Measurements from ENCODE around the gene INTS1.

The INTS1 gene

DNA sequence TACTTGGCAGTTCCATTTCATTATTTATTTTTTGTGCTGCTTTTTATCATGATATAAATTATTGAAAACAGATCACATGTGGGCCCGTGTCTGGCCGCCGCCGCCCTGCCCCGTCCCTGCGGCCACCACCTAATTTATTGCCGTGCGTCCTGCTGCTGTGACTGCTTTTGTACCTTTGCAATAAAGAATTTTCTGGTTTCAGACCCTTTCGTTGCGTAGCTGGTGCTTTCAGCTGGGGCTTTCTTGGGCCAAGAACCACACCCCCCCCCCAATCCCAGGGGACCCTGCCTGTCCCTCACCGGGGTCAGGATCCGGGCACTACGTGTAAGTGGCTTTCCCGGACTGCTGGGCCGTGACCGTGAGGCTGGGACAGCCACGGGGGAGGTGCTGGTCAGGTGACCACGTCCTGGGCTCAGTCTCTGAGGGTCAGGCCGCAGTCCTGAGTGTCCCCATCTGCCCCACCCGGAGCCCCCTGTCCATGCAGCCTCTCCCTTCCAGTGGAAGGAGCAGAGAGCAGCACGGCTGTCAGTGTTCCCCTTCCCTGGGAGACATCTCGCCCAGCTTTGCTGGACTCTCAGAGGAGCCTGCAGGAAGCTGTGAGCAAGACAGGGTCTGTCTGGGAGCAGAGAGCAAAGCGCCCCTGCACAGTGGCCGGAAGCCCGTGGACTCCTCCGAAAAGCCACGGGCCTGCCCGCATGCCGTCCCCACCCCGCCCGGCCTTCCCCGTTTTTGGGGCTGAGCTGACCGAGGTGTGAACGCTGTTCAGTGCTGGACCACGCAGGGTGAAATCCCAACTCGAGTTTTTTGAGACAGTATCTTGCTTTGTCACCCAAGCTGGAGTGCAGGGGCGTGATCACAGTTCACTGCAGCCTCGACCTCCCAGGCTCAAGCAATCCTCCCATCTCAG, 38.9 kb upstream of the INTS1 start:
- no peak for DNase-seq

DNA sequence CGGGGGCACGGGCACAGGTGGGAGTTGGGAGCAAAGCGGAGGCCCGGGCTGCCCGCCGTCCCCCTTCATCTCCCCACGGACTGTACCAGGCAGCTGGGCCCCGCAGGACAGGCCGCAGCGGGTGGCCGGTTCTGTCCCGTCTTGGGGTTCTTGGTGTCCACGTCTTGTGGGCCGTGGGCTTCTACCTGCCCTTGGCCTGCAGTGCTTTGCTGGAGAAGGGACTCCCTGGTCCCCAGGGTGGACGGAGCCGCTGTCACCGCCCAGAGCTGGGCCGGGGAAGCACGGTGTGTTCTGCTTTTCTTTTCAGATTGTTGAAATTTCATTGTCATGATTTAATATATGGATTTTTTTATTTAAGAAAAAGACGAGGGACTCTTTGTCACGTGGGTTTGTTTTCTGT, 38.1 kb upstream of the INTS1 start:
- DNase-seq, result no peak

DNA sequence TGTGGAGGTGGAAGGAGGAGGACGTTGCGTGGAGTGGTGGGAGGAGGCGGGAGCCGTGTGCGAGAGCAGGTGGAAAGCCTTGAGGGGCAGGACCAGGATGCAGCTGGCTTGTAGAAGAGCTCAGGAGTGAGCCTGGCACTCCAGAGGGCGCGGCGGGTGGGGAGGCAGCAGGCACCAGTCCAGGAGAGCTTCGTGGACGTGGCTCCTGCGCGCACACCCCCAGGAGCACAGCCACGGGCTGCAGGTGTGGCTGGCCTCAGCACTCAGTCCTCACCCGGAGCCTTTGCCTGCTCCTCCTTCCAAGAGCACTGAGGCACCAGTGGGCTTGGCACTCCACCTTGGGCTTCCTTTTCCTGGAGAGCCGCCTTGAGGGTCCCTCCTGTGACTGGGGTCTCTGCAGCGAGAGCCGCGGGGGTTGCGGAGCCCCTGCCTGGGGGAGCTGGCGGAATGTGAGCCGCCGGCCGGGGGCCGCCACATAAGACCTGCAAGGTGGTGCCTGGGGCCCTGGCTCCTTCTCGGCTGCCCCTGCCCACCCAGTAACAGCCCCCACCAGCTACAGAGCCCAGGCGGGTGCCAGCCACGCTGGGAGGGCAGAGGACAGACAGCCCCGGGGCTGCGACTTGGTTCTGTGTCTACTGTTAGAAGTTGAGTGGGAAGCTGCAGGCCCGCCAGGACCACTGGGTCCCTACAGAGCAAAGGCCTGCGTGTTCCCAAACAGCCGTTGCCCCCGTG, 37.4 kb upstream of the INTS1 start:
- DNase-seq, result no peak

DNA sequence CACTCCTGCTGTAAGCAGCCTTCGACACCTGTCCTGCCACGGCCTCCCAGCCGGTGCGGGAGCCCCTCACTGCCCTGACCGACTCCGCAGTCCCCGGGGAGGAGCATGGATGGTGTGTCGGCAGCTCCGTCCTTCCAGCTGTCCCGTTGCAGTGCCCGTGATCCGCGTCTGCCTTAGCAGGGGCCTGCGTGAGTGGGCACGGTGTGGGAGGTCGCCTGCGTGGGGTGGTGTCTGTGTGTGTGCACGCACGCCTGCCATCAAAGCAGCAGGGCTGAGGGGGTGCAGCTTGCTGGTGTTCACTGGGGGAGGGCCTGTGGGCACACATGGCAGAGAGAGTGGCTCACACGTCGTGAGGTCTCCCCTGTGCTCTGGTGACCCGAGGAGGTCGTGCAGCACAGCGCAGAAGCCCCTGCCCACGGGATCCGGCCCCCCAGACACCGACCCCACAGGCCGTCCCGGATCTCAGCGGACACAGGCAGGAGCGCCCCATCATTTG, 36.6 kb upstream of the INTS1 start:
- no peak for DNase-seq

DNA sequence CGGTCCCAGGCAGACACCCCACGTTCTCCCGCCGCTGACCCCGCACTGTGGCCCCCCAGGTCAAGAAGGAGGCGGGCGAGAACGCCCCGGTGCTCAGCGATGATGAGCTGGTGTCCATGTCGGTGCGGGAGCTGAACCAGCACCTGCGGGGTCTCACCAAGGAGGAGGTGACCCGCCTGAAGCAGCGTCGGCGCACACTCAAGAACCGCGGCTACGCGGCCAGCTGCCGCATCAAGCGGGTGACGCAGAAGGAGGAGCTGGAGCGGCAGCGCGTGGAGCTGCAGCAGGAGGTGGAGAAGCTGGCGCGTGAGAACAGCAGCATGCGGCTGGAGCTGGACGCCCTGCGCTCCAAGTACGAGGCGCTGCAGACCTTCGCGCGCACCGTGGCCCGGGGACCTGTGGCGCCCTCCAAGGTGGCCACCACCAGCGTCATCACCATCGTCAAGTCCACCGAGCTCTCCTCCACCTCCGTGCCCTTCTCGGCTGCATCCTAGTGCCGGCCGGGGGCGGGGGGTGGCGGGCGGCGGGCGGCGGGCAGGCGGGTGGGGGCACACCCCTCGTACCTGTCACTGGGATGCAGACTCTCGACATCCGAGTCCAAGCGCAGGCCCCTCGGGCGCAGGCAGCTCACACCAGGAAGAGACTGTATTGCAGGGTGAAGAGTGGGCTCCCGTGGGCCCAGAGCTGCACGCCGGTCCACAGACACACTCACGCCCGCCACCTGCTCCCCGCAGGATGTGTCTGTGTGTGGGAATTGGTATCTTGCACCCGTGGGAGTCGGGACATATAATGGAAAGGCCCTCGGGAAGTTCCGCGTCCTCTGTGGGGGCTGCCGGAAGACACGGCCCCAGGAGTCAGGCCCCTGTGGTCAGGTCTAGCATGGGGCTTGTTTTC, 35.9 kb upstream of the INTS1 start:
- DNase-seq, result no peak

DNA sequence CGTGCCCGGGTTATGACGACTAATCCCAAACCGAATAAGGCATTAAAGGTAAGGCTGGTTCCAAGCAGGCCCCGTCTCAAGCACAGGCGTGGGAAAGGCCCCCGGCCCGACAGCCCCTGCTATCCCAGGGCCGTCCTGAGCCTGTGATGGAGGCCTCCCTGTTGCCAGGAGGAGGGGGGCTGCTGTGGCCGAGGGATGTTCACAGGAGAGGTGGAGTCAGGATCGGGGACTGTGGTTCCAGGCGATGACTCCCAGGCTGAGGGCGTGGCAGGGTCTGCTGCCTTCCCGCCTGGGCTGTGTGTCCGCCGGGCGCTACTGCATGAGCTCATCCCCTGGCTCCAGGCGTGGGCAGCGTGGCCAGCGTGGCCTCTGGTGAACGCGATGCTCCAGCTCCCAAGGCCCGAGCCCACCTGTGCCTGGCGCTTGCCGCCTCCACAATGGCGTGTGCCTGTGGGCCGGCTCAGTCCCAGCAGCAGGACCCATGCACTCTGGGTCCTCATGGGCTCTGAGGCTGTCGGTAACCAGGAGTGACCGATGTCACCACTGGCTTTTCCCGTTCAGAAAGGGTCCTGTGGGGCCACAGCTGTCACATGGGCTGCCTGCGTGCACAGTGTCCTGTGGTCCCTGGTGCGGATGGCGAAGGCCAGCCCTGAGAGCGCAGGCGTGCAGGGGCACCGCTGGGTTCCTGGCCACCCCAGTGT, 35.1 kb upstream of the INTS1 start:
- no peak for DNase-seq

DNA sequence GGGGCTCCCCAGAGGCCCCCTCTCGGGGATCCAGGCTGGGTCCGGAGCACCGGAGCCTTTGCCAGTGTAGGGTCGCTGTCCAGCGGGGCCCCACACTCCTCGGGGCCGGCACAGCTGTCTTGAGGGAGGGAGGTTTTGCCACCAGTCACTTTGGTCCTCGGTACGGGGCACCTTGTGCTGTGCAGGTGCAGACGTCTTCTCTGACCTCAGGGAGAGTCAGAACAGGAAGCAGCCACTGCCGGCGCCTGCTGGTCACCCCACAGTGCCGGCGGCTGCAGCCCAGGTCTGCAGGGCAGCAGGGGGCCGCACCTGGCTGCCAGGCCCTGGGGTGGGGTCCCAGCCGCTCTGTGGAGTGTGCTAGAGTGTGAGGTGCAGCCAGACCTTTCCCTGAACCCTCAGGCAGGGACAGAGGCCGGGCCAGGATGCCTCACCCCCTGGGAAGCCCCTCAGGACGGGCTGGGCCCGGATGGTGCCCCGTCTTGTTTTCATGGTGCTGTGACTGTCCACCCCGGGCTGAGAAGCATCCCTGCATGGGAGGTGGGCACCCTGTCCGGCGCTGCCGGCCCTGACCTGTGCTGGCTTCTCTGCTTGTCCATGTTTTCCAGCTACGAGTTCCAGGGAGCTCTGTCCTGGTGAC, 34.5 kb upstream of the INTS1 start:
- no peak for DNase-seq

DNA sequence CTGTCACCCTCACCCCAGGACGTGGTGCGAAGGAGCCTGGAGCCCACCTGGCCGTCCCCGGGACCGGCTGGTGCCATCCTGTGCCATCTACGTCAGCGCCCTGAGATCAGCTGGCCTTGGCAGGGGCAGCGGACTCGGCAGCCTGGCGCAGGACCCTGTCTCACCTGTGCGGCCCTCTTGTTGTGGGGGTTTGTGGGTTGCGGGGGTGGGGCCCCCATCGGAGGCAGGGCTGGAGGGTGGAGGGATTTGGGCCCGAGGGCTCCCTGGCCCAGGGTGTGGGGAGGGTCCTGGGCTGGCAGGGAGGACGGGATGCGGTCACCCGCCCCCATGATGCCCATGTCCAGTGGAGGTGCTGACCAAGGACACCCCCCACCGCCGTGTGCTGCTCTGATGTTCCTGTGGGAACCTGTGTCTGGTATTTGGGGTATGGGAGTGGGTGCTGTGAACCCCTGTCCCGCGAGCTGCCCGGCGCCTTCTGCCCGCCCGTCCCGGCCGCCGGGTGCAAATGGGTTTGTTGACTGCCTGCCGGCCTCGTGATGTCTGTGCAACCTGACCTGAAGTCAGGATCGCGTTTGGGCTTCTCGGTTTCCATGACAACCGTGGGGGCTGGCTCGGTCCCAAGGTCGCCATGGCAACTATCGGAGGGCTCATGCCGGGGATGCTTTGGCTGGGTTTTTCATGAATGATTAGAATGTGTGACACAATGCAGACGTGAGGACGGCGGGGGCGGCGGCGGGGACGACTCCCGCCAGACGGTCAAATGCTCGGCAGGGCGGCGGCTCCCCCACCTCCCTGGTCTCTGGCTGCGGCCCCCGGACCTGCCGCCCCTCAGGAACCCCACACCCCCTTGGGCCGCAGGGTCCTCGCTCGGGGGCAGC, 33.6 kb upstream of the INTS1 start:
- DNase-seq, result no peak

DNA sequence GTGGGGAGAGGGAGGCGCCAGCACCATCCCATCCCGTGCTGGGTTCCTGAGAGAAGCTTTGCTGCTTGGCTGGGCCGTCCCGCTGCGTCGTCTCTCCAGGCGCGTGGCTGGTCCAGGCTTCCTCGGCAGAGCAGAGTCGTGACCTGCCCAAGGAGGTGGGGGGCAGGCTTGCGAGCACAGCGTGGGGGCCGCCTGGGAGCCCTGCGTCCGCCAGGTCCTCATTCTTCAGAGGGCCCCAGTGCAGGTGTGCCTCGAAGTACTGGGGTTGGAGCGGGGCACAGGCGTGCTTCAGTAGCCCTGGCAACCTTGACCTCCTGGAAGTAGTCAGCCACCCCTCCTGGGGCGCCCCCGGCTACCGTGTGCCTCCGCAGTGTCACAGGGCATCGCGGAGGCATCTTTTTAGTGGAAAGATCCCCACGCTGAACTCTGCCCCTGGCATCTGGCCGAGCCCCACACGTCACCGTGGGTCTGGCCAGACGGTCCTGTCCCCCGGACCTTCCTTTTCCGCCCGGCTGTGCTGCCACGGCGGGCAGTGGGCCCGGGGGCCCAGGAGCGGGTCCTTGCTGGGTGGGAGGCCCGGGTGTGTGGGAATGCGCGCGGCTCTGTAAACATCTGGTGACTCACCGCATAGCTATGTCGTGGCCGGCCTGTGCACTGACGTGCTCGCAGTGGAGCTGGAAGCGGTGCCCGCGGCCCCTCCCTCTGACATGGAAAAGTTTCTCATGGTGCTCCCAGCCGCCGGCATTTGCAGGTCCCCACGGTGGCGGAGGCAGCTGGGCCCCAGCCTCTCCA, 32.8 kb upstream of the INTS1 start:
- DNase-seq, result peak; percentile 44

DNA sequence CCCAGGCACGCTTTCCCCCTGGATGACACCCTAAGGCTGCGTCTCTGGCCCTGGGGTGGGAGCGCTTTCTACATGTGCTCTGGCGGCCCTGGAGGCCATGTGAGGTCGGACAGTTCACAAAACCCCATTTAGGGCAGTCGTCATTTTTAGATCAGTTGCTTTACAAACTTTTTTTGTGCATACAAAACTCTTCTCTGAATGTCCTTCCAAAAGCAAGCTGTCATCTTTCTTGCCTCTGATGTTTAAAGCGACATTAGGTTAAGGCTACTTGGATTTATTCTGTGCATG, 32.2 kb upstream of the INTS1 start:
- no peak for DNase-seq

DNA sequence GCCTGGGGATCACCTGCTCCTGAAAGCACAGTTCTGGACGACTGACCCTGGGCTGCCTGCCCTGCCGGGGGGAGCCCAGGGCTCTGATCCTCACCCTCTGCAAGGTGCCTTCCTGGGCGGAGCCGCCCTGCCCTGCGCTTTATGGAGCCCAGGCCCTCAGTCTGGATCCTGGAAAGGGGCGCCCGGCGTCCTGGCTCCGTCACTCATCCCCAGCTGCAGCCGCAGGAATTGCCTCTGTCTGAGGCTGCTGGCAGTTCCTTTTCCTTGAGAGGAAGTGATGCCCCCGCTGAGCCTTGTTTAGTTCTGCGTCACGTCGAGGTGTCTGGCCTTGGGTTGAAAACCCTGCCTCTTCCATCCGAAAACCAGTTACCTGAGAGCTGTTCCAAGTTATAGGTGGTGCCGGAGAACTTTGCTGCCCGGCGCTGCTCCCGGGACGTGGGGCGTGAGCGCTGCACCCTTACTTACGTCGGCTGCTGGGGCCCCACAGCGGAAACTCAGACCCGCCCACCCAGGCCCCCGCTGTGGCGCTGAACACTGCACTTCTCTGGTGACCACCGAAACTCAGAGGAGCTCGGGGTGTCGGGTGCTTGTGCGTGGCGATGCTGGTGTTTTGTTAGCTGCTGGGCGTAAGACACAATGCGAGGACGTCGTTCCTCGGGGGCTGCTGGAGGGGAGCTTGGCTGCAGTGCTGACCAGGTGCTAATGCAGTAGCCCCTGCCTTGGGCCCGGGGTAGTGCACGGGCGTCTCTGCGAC, 31.7 kb upstream of the INTS1 start:
- no peak for DNase-seq

DNA sequence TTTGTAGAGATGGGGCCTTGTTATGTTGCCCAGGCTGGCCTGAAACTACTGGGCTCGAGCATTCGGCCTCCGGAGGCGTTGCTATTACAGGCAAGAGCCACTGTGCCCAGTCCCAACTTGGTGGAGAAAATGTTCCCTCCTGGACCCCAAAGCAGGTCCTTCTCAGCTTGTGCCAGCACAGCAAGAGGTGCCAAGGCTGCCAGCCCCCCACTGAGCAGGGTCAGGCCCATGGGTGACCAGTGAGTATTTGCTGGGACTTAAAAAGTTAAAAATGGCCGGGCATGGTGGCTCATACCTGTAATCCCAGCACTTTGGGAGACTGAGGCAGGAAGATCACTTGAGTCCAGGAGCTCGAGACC, 30.9 kb upstream of the INTS1 start:
- DNase-seq, result no peak

DNA sequence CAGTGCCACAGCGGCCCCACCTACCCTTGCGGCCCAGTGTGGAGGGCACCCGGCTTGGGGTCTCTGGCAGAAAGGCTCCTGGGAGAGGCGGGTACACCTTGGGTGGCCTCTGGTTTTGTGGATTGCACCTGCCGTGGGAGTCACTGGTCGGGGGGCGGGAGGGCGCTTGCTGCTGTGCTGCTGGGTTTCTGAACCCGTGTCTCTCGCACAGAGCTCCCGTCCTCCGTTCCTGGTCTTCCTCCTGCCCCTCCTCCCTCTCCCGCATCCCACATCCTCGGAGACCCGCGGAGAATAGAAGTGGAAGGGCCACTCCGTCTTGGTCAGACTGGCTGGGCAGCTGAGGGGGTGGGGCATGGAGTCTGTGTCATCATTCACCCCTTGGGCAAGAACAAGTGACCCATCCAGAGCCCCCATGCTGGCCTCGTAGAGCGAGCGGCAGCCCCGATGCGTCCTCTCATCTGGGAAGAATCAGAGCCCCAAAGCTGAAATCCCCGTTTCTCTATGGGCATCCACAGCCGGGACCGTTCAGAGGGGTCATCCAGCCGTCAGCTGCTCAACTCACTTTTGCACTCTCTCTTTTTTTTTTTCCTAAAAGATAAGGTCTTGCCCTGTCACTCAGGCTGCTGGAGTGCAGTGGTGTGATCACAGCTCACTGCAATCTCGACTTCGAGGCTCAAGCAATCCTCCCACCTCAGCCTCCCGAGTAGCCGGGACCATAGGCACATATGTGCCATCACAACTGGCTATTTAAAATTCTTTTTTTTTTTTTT, 30.3 kb upstream of the INTS1 start:
- DNase-seq, result no peak

DNA sequence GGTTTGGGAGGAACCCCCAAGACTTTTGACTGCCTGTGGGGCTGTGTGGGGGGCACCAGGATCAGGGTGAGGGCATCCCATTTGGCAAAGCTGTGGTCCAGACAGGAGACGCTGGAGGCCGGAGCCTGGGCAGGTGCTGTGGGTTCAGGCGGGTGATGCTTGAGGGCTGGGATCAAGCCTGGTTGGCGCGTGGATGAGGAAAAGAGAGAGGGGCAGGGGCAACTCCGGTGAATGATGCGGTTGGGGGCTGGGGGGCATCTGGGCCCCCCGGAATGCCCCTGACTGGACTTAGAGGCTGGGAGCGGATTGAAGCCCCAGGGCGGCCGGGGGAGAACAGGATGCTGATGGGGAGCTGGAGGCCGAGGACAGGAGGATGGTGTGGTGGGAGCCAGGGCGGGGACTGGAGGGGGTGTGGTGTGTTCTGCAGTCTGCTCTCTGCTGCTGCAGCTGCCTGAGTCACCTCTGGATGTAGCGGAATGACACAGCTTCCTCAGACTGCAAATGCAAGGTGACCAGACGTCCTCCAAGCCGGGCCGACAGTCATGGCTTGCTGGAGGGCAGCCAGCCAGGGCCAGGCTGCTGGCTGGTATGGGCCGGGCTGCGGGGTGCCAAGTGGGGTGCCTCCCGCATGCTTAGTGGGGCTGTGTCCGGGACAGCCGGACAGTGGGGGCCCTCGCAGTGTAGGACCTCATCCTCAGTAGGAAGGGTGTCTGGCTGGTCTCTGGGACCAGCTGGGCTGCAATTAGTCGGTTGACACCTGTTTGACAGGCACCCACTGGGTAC, 29.5 kb upstream of the INTS1 start:
- no peak for DNase-seq

DNA sequence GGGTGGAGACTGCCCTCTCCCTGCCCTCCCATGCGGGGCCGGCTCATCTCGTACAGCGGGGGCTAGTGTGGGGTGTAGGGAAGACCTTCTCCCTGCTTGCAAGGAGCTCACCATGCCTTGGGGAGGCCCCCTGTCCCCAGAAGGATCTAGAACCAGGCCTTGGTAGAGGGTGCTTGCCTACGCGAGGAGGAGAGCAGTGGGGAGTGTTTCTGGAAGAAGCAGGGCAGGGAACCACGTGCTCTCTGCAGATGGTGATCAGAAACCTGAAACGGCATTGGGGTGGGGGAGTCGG, 29.0 kb upstream of the INTS1 start:
- no peak for DNase-seq

DNA sequence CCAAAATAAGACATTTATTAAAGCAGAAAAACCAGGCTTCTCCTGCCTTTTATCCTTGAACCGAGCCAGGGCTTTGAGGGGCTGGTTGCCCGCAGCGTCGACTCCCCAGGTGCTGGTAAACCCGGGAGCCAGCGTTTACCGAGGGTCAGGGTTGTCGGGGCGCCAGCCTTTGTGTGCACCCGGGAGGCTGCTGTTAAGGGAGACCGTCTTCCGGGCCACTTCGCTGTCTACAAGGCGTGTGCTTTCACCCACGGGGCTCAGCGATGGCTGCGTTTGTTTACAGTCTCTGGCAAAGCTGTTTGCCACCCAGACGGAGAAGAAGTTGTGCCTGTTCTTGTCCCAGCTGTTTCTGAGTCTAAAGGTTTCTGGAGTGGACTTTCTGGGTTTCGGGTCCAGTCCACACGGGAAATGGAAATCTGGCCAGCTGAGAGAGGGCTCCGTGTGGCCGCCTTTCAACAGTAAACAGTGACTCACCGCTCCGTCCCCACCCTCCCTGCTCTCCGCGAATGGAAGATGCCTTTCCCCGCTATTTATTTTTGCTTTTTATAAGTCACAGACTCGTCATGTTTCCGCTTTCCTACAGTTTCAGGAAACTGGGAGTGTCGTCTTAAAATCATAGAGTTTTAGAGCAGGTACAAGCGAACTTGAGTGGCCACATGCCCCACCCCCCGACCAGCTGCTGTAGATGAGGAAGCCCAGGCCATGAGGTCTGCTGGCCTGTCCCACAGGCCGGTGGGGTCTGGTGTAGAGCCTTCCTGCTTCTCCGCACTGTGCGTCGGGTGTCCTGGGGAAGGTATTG, 28.5 kb upstream of the INTS1 start:
- no peak for DNase-seq

DNA sequence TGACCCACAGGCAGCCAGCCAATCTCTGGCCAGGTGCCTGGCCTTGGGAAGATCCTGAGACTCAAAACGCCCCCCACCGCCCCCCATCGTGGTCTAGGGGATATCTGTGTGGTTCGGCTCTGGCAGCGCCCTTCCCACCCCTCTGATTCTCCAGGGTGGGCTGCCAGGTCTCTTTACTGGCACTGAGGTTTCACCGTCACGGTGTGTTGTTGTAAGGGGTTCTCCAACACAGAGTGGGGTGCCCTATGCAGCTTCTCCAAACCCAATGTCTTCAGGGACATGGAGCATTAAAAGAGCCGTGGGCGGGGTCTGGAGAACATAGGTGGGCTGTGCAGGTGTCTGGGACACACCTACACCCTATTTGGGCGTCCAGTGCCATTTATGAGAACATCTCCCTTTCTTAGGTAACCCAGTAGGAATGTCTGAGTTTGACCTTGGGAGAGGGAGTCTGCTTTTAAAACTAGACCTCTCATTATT, 27.8 kb upstream of the INTS1 start:
- DNase-seq, result no peak

Data from DMS 273 treated with DMSO at 0.1 percent for 48 hours (cell line).